ENCODE results near the gene PHLDB2. TPM values are rescaled to one million over a fixed set of nuclear protein-coding genes. Genes with fewer than 3 reads are reported as not detected.

PHLDB2 gene
- total and polyA plus RNA-seq, 3 donors from 2014 or later: 11.7 to 16.5 (median 12.3) TPM

DNA sequence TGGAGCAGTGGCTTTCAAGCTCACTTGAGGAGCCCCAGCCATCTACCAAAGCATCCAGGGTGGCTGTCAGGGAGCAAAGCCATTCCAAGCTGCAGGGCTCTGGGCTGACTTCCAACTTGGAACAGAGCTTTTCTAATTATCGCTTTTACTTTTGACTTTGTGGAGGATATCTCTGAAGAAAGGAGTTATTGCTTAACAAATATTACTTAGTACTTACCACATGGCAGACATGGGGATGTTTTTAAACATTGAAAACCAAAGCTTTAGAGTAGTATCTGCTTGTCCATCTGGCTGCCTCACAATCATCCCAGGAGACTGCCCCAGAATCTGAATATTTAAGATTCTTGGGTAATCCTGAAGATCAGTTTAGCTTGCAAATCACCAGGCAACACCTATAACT is 148.6 kb downstream of the PHLDB2 start:
- no peak for DNase-seq
- Histone ChIP-seq H3K9me3 (no peaks in the 10 kb centered on the region), H3K27me3 (no peaks in the 10 kb centered on the region), H3K27ac (no peak overlapping the region), H3K4me1 (no peaks in the 10 kb centered on the region), H3K36me3 (ENCODE audit: low read depth, missing control alignments) (no peaks in the 10 kb centered on the region), H3K4me3 (no peak overlapping the region)
- TF ChIP-seq, protein P1, sequence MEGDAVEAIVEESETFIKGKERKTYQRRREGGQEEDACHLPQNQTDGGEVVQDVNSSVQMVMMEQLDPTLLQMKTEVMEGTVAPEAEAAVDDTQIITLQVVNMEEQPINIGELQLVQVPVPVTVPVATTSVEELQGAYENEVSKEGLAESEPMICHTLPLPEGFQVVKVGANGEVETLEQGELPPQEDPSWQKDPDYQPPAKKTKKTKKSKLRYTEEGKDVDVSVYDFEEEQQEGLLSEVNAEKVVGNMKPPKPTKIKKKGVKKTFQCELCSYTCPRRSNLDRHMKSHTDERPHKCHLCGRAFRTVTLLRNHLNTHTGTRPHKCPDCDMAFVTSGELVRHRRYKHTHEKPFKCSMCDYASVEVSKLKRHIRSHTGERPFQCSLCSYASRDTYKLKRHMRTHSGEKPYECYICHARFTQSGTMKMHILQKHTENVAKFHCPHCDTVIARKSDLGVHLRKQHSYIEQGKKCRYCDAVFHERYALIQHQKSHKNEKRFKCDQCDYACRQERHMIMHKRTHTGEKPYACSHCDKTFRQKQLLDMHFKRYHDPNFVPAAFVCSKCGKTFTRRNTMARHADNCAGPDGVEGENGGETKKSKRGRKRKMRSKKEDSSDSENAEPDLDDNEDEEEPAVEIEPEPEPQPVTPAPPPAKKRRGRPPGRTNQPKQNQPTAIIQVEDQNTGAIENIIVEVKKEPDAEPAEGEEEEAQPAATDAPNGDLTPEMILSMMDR (IDR thresholded peaks at IDR 0.05): no peak
- 42 to 44% methylated on average over 1 of the region's 1 CpG for WGBS, 2 donors
- intact Hi-C loops (cut with DNase I; ENCODE audit: low total_unique reads): no loop called here

GRCh38 chr3:112009670-112010069 is 150.6 kb downstream of the PHLDB2 start:
- Histone ChIP-seq H3K9me3 (no peaks in the 10 kb centered on the region), H3K4me3 (no peak overlapping the region), H3K27me3 (no peaks in the 10 kb centered on the region), H3K27ac (no peak overlapping the region), H3K4me1 (no peaks in the 10 kb centered on the region), H3K36me3 (ENCODE audit: low read depth, missing control alignments) (no peaks in the 10 kb centered on the region)
- no peak for DNase-seq
- 78 to 89% methylated on average over 2 of the region's 2 CpGs for WGBS, 2 donors
- no peak for TF ChIP-seq POLR2A (IDR thresholded peaks at IDR 0.05)
- TF ChIP-seq, protein P1 (IDR thresholded peaks at IDR 0.05): no peak
- intact Hi-C loops (cut with DNase I; ENCODE audit: low total_unique reads): no loop called here

- no peak for DNase-seq
- H3K9me3 ChIP-seq: no peaks in the 10 kb centered on the region
- no peaks in the 10 kb centered on the region for H3K27me3 ChIP-seq
- H3K4me3 ChIP-seq: no peak overlapping the region
- H3K4me1 ChIP-seq: no peaks in the 10 kb centered on the region
- no peak overlapping the region for H3K27ac ChIP-seq
- WGBS, 2 donors: 55 to 61% methylated on average over 3 of the region's 3 CpGs
- TF ChIP-seq, protein P1 (IDR thresholded peaks at IDR 0.05): no peak
- no peak for TF ChIP-seq POLR2A (IDR thresholded peaks at IDR 0.05)
- intact Hi-C loops (cut with DNase I; ENCODE audit: low total_unique reads): no loop called here
- H3K36me3 ChIP-seq (ENCODE audit: low read depth, missing control alignments): no peaks in the 10 kb centered on the region
These were observed 151.6 kb downstream of the PHLDB2 start for GRCh38 chr3:112010636-112011035.

DNA sequence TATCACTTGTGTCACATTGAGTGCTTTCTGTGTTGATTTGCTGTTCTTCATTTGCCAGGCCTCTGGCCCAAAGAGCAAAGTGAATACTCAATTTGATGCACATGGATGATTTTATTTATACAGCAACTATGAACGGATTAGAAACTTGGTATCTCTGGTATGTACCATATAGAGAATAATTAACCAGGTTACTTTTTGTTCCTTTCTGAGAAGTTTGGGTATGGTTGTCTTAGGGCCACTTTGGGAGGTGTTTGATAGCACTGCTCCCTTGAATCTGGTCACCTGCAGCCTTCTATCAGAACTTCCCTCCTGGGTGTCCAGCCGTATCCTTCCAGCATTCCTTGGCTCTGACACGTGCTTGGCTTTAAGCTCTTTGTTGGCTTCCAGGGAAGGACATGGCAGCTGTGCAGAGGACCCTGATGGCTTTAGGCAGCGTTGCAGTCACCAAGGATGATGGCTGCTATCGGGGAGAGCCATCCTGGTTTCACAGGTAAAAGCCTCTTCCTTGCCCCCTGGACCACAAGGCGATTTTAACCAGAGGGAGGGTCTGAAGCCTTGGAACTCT is 152.4 kb downstream of the PHLDB2 start:
- TF ChIP-seq, protein P1 (IDR thresholded peaks at IDR 0.05): no peak
- TF ChIP-seq POLR2A (IDR thresholded peaks at IDR 0.05): no peak
- Histone ChIP-seq H3K27ac (no peak overlapping the region), H3K9me3 (no peaks in the 10 kb centered on the region), H3K4me3 (no peak overlapping the region), H3K27me3 (no peaks in the 10 kb centered on the region), H3K36me3 (ENCODE audit: low read depth, missing control alignments) (no peaks in the 10 kb centered on the region), H3K4me1 (no peaks in the 10 kb centered on the region)
- 75 to 83% methylated on average over 6 of the region's 6 CpGs for WGBS, 2 donors
- intact Hi-C loops (cut with DNase I; ENCODE audit: low total_unique reads): no loop called here
- no peak for DNase-seq
